A549 treated with AZD9567 at 1 μM for 4 hours (cell line): ENCODE measurements around the gene BUB1. TPM values are rescaled to one million over a fixed set of nuclear protein-coding genes. Genes with fewer than 3 reads are reported as not detected.

ENCODE experiments used
- total RNA-seq: library from RNA; stranded (reverse); fragments of 200-300 nt; extraction: Qiagen RNA extraction; gene quantifications from 5 replicates; pipeline ENCODE4 v1.2.3, GENCODE V29; 2022; ENCODE audit not compliant: insufficient read depth

BUB1 gene
- 37.2 to 47.0 TPM (median 43.1 TPM) in 5 replicates for total RNA-seq

DNA sequence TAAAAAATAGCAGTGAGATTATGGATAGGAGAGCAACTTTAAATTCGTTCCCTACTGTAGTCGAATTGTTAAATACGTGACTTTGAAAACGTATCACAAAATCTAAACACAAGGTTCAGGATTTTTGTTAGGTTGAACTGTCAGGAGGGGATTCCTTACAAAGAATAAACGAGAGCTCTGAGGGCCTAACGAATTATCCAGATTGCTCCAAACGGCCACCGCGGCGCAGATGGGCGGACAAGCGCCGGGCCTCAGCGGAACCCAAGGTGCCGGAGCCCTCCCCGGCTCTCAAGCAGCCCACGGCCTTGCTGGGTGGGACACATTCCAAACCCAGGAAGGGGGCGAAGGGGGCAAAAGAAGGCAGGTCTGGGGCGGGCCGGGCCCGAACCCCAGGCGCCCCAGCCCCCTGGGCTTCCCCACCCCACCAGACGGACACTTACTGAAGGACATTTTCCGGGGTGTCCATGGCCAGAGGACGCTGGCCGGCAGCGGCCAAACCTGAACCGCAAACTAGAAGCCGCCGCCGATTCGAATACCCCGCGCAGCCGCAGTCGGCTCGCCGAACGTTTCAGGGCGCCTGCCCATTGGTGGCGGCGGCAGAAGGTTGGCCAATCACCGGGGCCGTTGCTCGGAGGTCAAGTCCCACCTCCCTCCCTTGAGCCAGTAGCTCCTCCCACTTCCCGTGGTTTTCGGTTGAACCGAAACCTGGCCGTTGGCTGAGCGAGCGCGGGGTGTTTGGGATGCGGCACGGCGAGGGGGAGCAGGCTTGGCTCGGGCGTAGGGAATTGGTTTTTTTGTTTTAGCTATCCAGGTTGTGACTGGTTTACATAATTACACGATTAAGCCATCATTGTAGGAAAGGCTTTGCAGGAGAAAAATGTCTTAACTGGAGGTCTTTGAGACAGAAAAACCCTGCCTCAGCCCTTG, at the start of gene BUB1:
Gene BUB1, minus strand, starts transcription at position 534 of the 927 bp plus-strand sequence. Its CDS starts 68 bp downstream, at position 466.

Other genes starting within 250 kb of the BUB1 start
- 0.63 to 0.91 TPM (median 0.75 TPM) in 4 of 5 replicates, not detected in the other for gene LIMS4, start 205.2 kb downstream of the BUB1 start, total RNA-seq
- gene RGPD6, start 100.8 kb downstream of the BUB1 start, total RNA-seq: 9.0 to 14.6 TPM (median 9.5 TPM) in 5 replicates
- gene ACOXL, start 54.5 kb upstream of the BUB1 start, total RNA-seq: not detected in 5 replicates